Loucy (cell line): ENCODE results near the gene PCDH11X.
"Not testable (repeated sequence)": the region's sequence is repeated elsewhere in the genome, so short reads cannot be mapped to it uniquely, and the experiment has no call there.

Experiments used
- CTCF ChIP-seq: fragments of 200-600 bp; sonication (generic); conservative IDR thresholded peaks from 2 replicates; pipeline ENCODE4 v1.5.1; 2014; ENCODE audit warnings: mild to moderate bottlenecking, antibody characterized with exemption, low read length
- EZH2phosphoT487 ChIP-seq: fragments of 200-600 bp; IDR thresholded peaks from 2 replicates; pipeline ENCODE4 v1.6.1; 2018; ENCODE audit warnings: antibody characterized with exemption, mild to moderate bottlenecking, moderate library complexity, borderline replicate concordance

- TF ChIP-seq EZH2phosphoT487, CTCF: not testable (repeated sequence)
Measured at GRCh38 chrX:91780008-91780407, 833 bp downstream of the PCDH11X start.
